Mesenchymal stem cell (in vitro differentiated cells and primary cell): Measurements from ENCODE around the gene IL1F10. TPM values are rescaled to one million over a fixed set of nuclear protein-coding genes. Genes with fewer than 3 reads are reported as not detected.
A peak's percentile ranks its signal among the peaks of the same experiment; 100 is the strongest.

ENCODE experiments used
- DNase-seq: peaks from one replicate; pipeline ENCODE4 v3.0.0-alpha.2; 2013
- H2AFZ ChIP-seq: one replicate; pipeline ENCODE4 v1.6.1; 2013; ENCODE audit warnings: low read depth, mild to moderate bottlenecking, control low read depth, inconsistent platforms, low read length, moderate library complexity
- H2AK5ac ChIP-seq: 2 replicates; pipeline ENCODE4 v1.6.1; 2013; ENCODE audit warnings: low read length, moderate library complexity, mild to moderate bottlenecking, inconsistent platforms; ENCODE audit not compliant: severe bottlenecking
- H2BK120ac ChIP-seq: one replicate; pipeline ENCODE4 v1.6.1; 2013; ENCODE audit warnings: low read depth, mild to moderate bottlenecking, inconsistent platforms, low read length, moderate library complexity
- H2BK12ac ChIP-seq, 2 experiments: one replicate each; pipeline ENCODE4 v1.6.1; 2013; ENCODE audit warnings: inconsistent platforms in 2 of 2, low read length in 2 of 2, mild to moderate bottlenecking in 2 of 2, moderate library complexity in 2 of 2, control low read depth in 1 of 2
- H2BK15ac ChIP-seq: one replicate; pipeline ENCODE4 v1.6.1; 2013; ENCODE audit warnings: mild to moderate bottlenecking, low read depth, inconsistent platforms; ENCODE audit not compliant: poor library complexity, severe bottlenecking
- H2BK5ac ChIP-seq: 2 replicates; pipeline ENCODE4 v1.6.1; 2013; ENCODE audit warnings: low read depth, mild to moderate bottlenecking, low read length, control low read depth, inconsistent platforms; ENCODE audit not compliant: poor library complexity, severe bottlenecking
- H3K14ac ChIP-seq, 2 experiments: one replicate each; pipeline ENCODE4 v1.6.1; 2013; ENCODE audit warnings: inconsistent platforms in 2 of 2, low read length in 2 of 2, control low read depth in 1 of 2, mild to moderate bottlenecking in 1 of 2, moderate library complexity in 1 of 2
- H3K18ac ChIP-seq, 2 experiments: one replicate each; pipeline ENCODE4 v1.6.1; 2013; ENCODE audit warnings: inconsistent platforms in 2 of 2, low read length in 2 of 2, control low read depth in 1 of 2, low read depth in 1 of 2, mild to moderate bottlenecking in 1 of 2
- H3K23ac ChIP-seq, 2 experiments: one replicate each; pipeline ENCODE4 v1.6.1; 2013; ENCODE audit warnings: inconsistent platforms in 2 of 2, low read length in 2 of 2, mild to moderate bottlenecking in 2 of 2, moderate library complexity in 2 of 2, control low read depth in 1 of 2
- H3K27ac ChIP-seq: 2 replicates; pipeline ENCODE4 v1.5.1; 2013; ENCODE audit warnings: mild to moderate bottlenecking, moderate library complexity, low read length, control low read depth, inconsistent platforms; ENCODE audit not compliant: poor library complexity, severe bottlenecking
- H3K27me3 ChIP-seq, 2 experiments: 2 replicates each; pipeline versions ENCODE4 v1.6.1 to v1.7.0; 2013; ENCODE audit warnings: low read length in 2 of 2, mild to moderate bottlenecking in 2 of 2, moderate library complexity in 2 of 2, control low read depth in 1 of 2, inconsistent platforms in 1 of 2; ENCODE audit not compliant: control insufficient read depth in 1 of 2, insufficient read depth in 1 of 2
- H3K36me3 ChIP-seq, 2 experiments: 2 replicates each; pipeline versions ENCODE4 v1.6.1 to v1.7.0; 2013; ENCODE audit warnings: low read length in 2 of 2, control low read depth in 1 of 2, inconsistent platforms in 1 of 2, low read depth in 1 of 2, mild to moderate bottlenecking in 1 of 2; ENCODE audit not compliant: insufficient read depth in 2 of 2, control insufficient read depth in 1 of 2
- H3K4ac ChIP-seq, 2 experiments: one replicate each; pipeline ENCODE4 v1.6.1; 2013; ENCODE audit warnings: inconsistent platforms in 2 of 2, low read length in 2 of 2, mild to moderate bottlenecking in 2 of 2, moderate library complexity in 2 of 2, control low read depth in 1 of 2, low read depth in 1 of 2
- H3K4me1 ChIP-seq: 2 replicates; pipeline ENCODE4 v1.6.1; 2013; ENCODE audit warnings: low read depth, low read length, control low read depth; ENCODE audit not compliant: control insufficient read depth, insufficient read depth
- H3K4me2 ChIP-seq: 2 replicates; pipeline ENCODE4 v1.6.1; 2013; ENCODE audit warnings: low read length, mild to moderate bottlenecking, inconsistent platforms; ENCODE audit not compliant: poor library complexity, severe bottlenecking
- H3K4me3 ChIP-seq, 2 experiments: 2 replicates each; pipeline versions ENCODE4 v1.5.1 to v1.7.0; 2013; ENCODE audit warnings: low read length in 2 of 2, mild to moderate bottlenecking in 2 of 2, control low read depth in 1 of 2, low read depth in 1 of 2; ENCODE audit not compliant: insufficient read depth in 1 of 2
- H3K79me1 ChIP-seq: replicated peaks from 2 replicates; pipeline ENCODE4 v1.6.1; 2013; ENCODE audit warnings: mild to moderate bottlenecking, control low read depth, low read length, inconsistent platforms; ENCODE audit not compliant: poor library complexity, severe bottlenecking
- H3K9ac ChIP-seq: 2 replicates; pipeline ENCODE4 v1.7.0; 2013; ENCODE audit warnings: mild to moderate bottlenecking, low read length, moderate library complexity
- H3K9me3 ChIP-seq: 2 replicates; pipeline ENCODE4 v1.7.0; 2013; ENCODE audit warnings: mild to moderate bottlenecking, low read length; ENCODE audit not compliant: control insufficient read depth
- H4K8ac ChIP-seq: one replicate; pipeline ENCODE4 v1.6.1; 2013; ENCODE audit warnings: inconsistent platforms, mild to moderate bottlenecking, low read length, moderate library complexity
- H4K91ac ChIP-seq: one replicate; pipeline ENCODE4 v1.6.1; 2013; ENCODE audit warnings: mild to moderate bottlenecking, low read length, inconsistent platforms
- WGBS: methylation state at CpG from one replicate; pipeline ENCODE4 v1.1.7; 2013; ENCODE audit warnings: mixed read lengths; 5-methylcytosine and 5-hydroxymethylcytosine counted together
- small RNA-seq: library from polyadenylated mRNA; stranded (forward); fragments of <200 nt; extraction: miRNeasy Mini kit (QIAGEN cat#:217004); gene quantifications from one replicate; pipeline ENCODE3, GENCODE V24; 2013; ENCODE audit warnings: low read depth

The IL1F10 gene

DNA sequence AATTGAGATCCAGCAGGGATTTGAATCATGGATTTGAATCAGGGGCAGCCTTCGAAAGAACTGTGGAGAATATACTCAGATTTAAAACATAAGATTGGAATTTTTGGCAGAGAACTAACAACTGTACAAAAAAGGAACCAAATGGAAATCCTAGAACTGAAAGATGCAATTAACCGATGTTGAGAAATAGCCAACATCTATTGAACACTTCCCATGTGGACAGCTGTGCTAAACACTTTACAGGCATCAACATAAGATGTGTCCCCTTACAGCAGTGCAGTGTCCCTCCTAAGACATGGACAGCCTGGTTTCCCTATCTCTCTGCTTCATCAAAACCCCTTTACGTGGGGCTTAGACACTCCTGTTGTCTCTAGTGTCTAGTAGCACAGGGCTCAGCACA lies 56.0 kb downstream of the IL1F10 start:
- H3K9ac ChIP-seq, result no peak overlapping the region
- no peak overlapping the region for H3K4me3 ChIP-seq
- no peak overlapping the region for H2AK5ac ChIP-seq
- H3K27ac ChIP-seq, result no peak overlapping the region
- no peak for DNase-seq
- H3K27me3 ChIP-seq, result peaks cover 0 to 50% of the 10 kb centered on the region in 2 experiments
- H2BK15ac ChIP-seq, result no peak overlapping the region
- H3K18ac ChIP-seq, result no peak overlapping the region
- no peak overlapping the region for H2AFZ ChIP-seq
- H3K79me1 ChIP-seq, result no peaks in the 10 kb centered on the region
- no peak overlapping the region for H4K91ac ChIP-seq
- no peak overlapping the region for H3K23ac ChIP-seq
- no peaks in the 10 kb centered on the region for H3K36me3 ChIP-seq
- H2BK120ac ChIP-seq, result no peak overlapping the region
- H2BK12ac ChIP-seq, result no peak overlapping the region
- H3K4me2 ChIP-seq, result no peak overlapping the region
- no peak overlapping the region for H4K8ac ChIP-seq
- no peak overlapping the region for H3K14ac ChIP-seq
- H3K9me3 ChIP-seq, result no peaks in the 10 kb centered on the region
- no peak overlapping the region for H3K4ac ChIP-seq
- 90% methylated on average over 2 of the region's 3 CpGs for WGBS
- no peak overlapping the region for H2BK5ac ChIP-seq
- H3K4me1 ChIP-seq, result no peaks in the 10 kb centered on the region

DNA sequence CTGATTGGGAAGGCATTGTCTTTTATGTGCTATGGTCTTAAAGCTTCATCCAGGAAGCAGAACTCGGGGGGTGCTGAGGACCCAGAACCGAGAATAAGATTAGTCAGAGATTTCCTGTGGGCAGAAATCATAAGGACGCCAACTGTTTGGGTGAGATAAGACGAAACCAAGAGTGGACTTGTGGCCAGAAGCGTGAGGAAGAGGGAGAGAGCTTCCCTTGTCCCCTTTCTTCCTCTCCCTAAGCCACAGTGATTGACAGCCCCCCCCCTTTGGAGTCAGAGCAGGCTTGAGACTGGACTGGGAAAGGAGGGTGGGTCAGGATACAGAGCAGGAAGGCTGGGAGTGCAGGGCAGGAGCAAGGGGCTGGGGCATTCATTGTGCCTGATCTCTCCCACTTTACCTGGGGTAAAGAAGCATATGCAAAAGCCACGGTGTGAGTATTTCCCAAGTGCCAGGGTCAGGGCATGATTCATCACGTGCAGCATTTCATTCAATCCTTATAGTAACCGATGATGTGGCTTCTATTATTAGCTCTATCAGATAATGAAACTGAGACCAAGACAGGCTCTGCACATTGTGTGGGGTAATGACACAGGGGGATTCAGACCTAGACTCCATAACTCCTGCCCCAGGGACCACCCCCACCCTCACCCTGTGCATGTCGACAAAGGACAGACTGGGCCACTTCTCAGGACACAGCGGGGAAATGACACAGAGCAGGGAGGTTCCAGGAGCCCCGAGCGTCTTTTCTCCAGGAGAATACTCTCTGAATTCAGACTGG lies 56.6 kb downstream of the IL1F10 start:
- peak overlapping the region in 1 of 2 experiments; percentile 47 for H3K4me3 ChIP-seq
- 58% methylated on average over 11 of the region's 12 CpGs for WGBS
- no peak overlapping the region for H4K8ac ChIP-seq
- H3K4me1 ChIP-seq, result no peaks in the 10 kb centered on the region
- no peak overlapping the region for H3K4me2 ChIP-seq
- H2BK15ac ChIP-seq, result no peak overlapping the region
- no peak overlapping the region for H2AFZ ChIP-seq
- no peak overlapping the region for H2BK5ac ChIP-seq
- peaks cover 0 to 47% of the 10 kb centered on the region in 2 experiments for H3K27me3 ChIP-seq
- no peaks in the 10 kb centered on the region for H3K79me1 ChIP-seq
- no peak overlapping the region for H2AK5ac ChIP-seq
- no peaks in the 10 kb centered on the region for H3K36me3 ChIP-seq
- H3K4ac ChIP-seq, result no peak overlapping the region
- H3K27ac ChIP-seq, result no peak overlapping the region
- no peaks in the 10 kb centered on the region for H3K9me3 ChIP-seq
- H3K23ac ChIP-seq, result no peak overlapping the region
- peak; percentile 26 for DNase-seq
- H3K14ac ChIP-seq, result no peak overlapping the region
- H2BK12ac ChIP-seq, result no peak overlapping the region
- H2BK120ac ChIP-seq, result no peak overlapping the region
- H3K9ac ChIP-seq, result peak overlapping the region; percentile 40
- H3K18ac ChIP-seq, result no peak overlapping the region
- no peak overlapping the region for H4K91ac ChIP-seq

Small RNAs within 50 kb of the gene (small RNA-seq; reads per million reads assigned to genes)
- gene RNU6-1180P, result not detected
